Measurements from ENCODE around the gene USP17L17. TPM values are rescaled to one million over a fixed set of nuclear protein-coding genes. Genes with fewer than 3 reads are reported as not detected.
"Not testable (repeated sequence)": the region's sequence is repeated elsewhere in the genome, so short reads cannot be mapped to it uniquely, and the experiment has no call there.

The USP17L17 gene, protein sequence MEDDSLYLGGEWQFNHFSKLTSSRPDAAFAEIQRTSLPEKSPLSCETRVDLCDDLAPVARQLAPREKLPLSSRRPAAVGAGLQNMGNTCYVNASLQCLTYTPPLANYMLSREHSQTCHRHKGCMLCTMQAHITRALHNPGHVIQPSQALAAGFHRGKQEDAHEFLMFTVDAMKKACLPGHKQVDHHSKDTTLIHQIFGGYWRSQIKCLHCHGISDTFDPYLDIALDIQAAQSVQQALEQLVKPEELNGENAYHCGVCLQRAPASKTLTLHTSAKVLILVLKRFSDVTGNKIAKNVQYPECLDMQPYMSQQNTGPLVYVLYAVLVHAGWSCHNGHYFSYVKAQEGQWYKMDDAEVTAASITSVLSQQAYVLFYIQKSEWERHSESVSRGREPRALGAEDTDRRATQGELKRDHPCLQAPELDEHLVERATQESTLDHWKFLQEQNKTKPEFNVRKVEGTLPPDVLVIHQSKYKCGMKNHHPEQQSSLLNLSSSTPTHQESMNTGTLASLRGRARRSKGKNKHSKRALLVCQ
- total RNA-seq (not detected), polyA plus RNA-seq (not detected), total RNA-seq (0 reads per million in 6 experiments)

DNA sequence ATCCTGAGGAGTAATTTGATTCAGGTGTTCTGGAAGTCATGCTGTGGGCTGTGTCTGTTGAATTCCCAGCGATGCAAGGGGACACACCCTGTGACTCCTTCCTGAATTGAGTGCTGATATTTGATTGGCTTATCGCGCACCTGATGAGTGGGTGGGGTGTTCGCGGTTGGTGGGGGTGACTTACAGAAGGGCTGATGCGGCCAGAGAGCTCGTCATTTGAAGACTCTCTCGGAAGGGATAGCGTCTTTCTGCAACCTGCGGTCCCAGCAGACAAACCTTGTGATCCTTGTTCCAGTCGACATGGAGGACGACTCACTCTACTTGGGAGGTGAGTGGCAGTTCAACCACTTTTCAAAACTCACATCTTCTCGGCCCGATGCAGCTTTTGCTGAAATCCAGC is at the start of gene USP17L17:
Gene USP17L17 (plus strand): TSS at position 301 of the 400 bp plus-strand sequence. CDS start 0 bp downstream, at position 301.
- not testable (repeated sequence) for ATAC-seq, H3K4me1 Mint-ChIP-seq, H3K4me3 Mint-ChIP-seq

DNA sequence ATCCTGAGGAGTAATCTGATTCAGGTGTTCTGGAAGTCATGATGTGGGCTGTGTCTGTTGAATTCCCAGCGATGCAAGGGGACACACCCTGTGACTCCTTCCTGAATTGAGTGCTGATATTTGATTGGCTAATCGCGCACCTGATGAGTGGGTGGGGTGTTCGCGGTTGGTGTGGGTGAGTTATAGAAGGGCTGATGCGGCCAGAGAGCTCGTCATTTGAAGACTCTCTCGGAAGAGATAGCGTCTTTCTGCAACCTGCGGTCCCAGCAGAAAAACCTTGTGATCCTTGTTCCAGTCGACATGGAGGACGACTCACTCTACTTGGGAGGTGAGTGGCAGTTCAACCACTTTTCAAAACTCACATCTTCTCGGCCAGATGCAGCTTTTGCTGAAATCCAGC is 33.3 kb upstream of the USP17L17 start, which contains the start of gene USP17L10:
Gene USP17L10 (plus strand): TSS at position 301 of the 400 bp plus-strand sequence. CDS start 0 bp downstream, at position 301.
- H3K27ac Mint-ChIP-seq, H3K27me3 Mint-ChIP-seq, POLR2A ChIA-PET, H3K4me1 Mint-ChIP-seq, H3K4me3 Mint-ChIP-seq, H3K36me3 Mint-ChIP-seq, H3K9me3 Mint-ChIP-seq, ATAC-seq, DNase-seq: not testable (repeated sequence)

More for the DNA sequence above, at the start of gene USP17L17:
- H3K9me3 Mint-ChIP-seq, DNase-seq, H3K27ac Mint-ChIP-seq, POLR2A ChIA-PET, H3K27me3 Mint-ChIP-seq, H3K36me3 Mint-ChIP-seq: not testable (repeated sequence)

DNA sequence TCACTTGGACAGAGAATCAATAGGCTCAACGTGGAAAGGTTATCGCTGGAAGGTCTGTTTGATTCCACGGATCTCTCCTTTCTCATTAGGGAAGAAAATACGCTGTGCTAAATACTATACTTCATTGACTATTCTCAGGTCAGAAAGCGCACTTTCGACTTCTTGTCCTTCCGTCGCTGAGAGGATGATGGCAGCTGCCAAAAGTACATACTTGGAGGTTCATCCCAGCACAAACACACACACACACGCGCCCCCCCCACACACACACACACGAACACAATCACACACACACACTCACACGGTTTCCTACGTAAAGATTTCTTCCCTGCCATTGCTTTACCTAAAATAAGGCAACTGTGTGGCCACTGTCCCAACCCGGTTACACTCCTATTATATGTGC is 29.0 kb upstream of the USP17L17 start:
- H3K4me3 Mint-ChIP-seq, DNase-seq, H3K27ac Mint-ChIP-seq, H3K36me3 Mint-ChIP-seq, H3K9me3 Mint-ChIP-seq, ATAC-seq, H3K4me1 Mint-ChIP-seq, POLR2A ChIA-PET, H3K27me3 Mint-ChIP-seq: not testable (repeated sequence)

DNA sequence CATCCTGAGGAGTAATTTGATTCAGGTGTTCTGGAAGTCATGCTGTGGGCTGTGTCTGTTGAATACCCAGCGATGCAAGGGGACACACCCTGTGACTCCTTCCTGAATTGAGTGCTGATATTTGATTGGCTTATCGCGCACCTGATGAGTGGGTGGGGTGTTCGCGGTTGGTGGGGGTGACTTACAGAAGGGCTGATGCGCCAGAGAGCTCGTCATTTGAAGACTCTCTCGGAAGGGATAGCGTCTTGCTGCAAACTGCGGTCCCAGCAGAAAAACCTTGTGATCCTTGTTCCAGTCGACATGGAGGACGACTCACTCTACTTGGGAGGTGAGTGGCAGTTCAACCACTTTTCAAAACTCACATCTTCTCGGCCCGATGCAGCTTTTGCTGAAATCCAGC is 28.6 kb upstream of the USP17L17 start, which contains the start of gene USP17L11:
Gene USP17L11 (plus strand): TSS at position 301 of the 400 bp plus-strand sequence. CDS start 0 bp downstream, at position 301.
- H3K4me3 Mint-ChIP-seq, DNase-seq: not testable (repeated sequence)

DNA sequence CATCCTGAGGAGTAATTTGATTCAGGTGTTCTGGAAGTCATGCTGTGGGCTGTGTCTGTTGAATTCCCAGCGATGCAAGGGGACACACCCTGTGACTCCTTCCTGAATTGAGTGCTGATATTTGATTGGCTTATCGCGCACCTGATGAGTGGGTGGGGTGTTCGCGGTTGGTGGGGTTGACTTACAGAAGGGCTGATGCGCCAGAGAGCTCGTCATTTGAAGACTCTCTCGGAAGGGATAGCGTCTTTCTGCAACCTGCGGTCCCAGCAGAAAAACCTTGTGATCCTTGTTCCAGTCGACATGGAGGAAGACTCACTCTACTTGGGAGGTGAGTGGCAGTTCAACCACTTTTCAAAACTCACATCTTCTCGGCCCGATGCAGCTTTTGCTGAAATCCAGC is 23.8 kb upstream of the USP17L17 start, which contains the start of gene USP17L12:
Gene USP17L12 (plus strand): TSS at position 301 of the 400 bp plus-strand sequence. CDS start 0 bp downstream, at position 301.
- H3K36me3 Mint-ChIP-seq, ATAC-seq, DNase-seq, H3K27ac Mint-ChIP-seq, H3K27me3 Mint-ChIP-seq, POLR2A ChIA-PET, H3K9me3 Mint-ChIP-seq, H3K4me3 Mint-ChIP-seq, H3K4me1 Mint-ChIP-seq: not testable (repeated sequence)

More for the DNA sequence above, 28.6 kb upstream of the USP17L17 start, which contains the start of gene USP17L11:
- H3K27me3 Mint-ChIP-seq, ATAC-seq, POLR2A ChIA-PET, H3K4me1 Mint-ChIP-seq, H3K36me3 Mint-ChIP-seq, H3K9me3 Mint-ChIP-seq, H3K27ac Mint-ChIP-seq: not testable (repeated sequence)

DNA sequence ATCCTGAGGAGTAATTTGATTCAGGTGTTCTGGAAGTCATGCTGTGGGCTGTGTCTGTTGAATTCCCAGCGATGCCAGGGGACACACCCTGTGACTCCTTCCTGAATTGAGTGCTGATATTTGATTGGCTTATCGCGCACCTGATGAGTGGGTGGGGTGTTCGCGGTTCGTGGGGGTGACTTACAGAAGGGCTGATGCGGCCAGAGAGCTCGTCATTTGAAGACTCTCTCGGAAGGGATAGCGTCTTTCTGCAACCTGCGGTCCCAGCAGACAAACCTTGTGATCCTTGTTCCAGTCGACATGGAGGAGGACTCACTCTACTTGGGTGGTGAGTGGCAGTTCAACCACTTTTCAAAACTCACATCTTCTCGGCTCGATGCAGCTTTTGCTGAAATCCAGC is 19.1 kb upstream of the USP17L17 start, which contains the start of gene USP17L13:
Gene USP17L13 (plus strand): TSS at position 301 of the 400 bp plus-strand sequence. CDS start 0 bp downstream, at position 301.
- H3K36me3 Mint-ChIP-seq, ATAC-seq, H3K27ac Mint-ChIP-seq, POLR2A ChIA-PET, DNase-seq, H3K4me1 Mint-ChIP-seq, H3K4me3 Mint-ChIP-seq, H3K9me3 Mint-ChIP-seq, H3K27me3 Mint-ChIP-seq: not testable (repeated sequence)

DNA sequence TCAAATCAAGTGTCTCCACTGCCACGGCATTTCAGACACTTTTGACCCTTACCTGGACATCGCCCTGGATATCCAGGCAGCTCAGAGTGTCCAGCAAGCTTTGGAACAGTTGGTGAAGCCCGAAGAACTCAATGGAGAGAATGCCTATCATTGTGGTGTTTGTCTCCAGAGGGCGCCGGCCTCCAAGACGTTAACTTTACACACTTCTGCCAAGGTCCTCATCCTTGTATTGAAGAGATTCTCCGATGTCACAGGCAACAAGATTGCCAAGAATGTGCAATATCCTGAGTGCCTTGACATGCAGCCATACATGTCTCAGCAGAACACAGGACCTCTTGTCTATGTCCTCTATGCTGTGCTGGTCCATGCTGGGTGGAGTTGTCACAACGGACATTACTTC is 13.4 kb upstream of the USP17L17 start:
- H3K36me3 Mint-ChIP-seq, H3K27me3 Mint-ChIP-seq, H3K4me3 Mint-ChIP-seq, ATAC-seq, H3K9me3 Mint-ChIP-seq, H3K4me1 Mint-ChIP-seq, POLR2A ChIA-PET, H3K27ac Mint-ChIP-seq: not testable (repeated sequence)
- peak in 1 of 10 donors; percentile 48 for DNase-seq

DNA sequence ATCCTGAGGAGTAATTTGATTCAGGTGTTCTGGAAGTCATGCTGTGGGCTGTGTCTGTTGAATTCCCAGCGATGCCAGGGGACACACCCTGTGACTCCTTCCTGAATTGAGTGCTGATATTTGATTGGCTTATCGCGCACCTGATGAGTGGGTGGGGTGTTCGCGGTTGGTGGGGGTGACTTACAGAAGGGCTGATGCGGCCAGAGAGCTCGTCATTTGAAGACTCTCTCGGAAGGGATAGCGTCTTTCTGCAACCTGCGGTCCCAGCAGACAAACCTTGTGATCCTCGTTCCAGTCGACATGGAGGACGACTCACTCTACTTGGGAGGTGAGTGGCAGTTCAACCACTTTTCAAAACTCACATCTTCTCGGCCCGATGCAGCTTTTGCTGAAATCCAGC is 9.6 kb upstream of the USP17L17 start, which contains the start of gene USP17L15:
Gene USP17L15 (plus strand): TSS at position 301 of the 400 bp plus-strand sequence. CDS start 0 bp downstream, at position 301.
- H3K27me3 Mint-ChIP-seq, H3K36me3 Mint-ChIP-seq, ATAC-seq, H3K27ac Mint-ChIP-seq, DNase-seq, POLR2A ChIA-PET, H3K4me3 Mint-ChIP-seq, H3K4me1 Mint-ChIP-seq, H3K9me3 Mint-ChIP-seq: not testable (repeated sequence)

DNA sequence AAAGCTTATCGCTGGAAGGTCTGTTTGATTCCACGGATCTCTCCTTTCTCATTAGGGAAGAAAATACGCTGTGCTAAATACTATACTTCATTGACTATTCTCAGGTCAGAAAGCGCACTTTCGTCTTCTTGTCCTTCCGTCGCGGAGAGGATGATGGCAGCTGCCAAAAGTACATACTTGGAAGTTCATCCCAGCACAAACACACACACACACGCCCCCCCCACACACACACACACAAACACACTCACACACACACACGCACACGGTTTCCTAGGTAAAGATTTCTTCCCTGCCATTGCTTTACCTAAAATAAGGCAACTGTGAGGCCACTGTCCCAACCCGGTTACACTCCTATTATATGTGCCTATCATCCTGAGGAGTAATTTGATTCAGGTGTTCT is 5.2 kb upstream of the USP17L17 start:
- H3K27me3 Mint-ChIP-seq, POLR2A ChIA-PET, DNase-seq, H3K4me3 Mint-ChIP-seq, H3K9me3 Mint-ChIP-seq, H3K36me3 Mint-ChIP-seq, H3K27ac Mint-ChIP-seq, ATAC-seq, H3K4me1 Mint-ChIP-seq: not testable (repeated sequence)

DNA sequence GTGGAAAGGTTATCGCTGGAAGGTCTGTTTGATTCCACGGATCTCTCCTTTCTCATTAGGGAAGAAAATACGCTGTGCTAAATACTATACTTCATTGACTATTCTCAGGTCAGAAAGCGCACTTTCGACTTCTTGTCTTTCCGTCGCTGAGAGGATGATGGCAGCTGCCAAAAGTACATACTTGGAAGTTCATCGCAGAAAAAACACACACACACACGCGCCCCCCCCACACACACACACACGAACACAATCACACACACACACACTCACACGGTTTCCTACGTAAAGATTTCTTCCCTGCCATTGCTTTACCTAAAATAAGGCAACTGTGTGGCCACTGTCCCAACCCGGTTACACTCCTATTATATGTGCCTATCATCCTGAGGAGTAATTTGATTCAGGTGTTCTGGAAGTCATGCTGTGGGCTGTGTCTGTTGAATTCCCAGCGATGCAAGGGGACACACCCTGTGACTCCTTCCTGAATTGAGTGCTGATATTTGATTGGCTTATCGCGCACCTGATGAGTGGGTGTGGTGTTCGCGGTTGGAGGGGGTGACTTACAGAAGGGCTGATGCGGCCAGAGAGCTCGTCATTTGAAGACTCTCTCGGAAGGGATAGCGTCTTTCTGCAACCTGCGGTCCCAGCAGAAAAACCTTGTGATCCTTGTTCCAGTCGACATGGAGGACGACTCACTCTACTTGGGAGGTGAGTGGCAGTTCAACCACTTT is 4.4 kb downstream of the USP17L17 start, which contains the start of gene USP17L18:
Gene USP17L18 (plus strand): TSS at position 678 of the 728 bp plus-strand sequence. CDS start 0 bp downstream, at position 678.
- ATAC-seq, POLR2A ChIA-PET, H3K4me3 Mint-ChIP-seq, H3K36me3 Mint-ChIP-seq, H3K9me3 Mint-ChIP-seq, H3K27me3 Mint-ChIP-seq, H3K4me1 Mint-ChIP-seq, H3K27ac Mint-ChIP-seq: not testable (repeated sequence)
- peak in 1 of 10 donors; percentile 62 for DNase-seq

DNA sequence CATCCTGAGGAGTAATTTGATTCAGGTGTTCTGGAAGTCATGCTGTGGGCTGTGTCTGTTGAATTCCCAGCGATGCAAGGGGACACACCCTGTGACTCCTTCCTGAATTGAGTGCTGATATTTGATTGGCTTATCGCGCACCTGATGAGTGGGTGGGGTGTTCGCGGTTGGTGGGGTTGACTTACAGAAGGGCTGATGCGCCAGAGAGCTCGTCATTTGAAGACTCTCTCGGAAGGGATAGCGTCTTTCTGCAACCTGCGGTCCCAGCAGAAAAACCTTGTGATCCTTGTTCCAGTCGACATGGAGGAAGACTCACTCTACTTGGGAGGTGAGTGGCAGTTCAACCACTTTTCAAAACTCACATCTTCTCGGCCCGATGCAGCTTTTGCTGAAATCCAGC is 9.4 kb downstream of the USP17L17 start, which contains the start of gene USP17L19:
Gene USP17L19 (plus strand): TSS at position 301 of the 400 bp plus-strand sequence. CDS start 0 bp downstream, at position 301.
- H3K9me3 Mint-ChIP-seq, H3K27ac Mint-ChIP-seq, ATAC-seq, DNase-seq, H3K27me3 Mint-ChIP-seq, H3K4me1 Mint-ChIP-seq, H3K4me3 Mint-ChIP-seq, H3K36me3 Mint-ChIP-seq, POLR2A ChIA-PET: not testable (repeated sequence)

DNA sequence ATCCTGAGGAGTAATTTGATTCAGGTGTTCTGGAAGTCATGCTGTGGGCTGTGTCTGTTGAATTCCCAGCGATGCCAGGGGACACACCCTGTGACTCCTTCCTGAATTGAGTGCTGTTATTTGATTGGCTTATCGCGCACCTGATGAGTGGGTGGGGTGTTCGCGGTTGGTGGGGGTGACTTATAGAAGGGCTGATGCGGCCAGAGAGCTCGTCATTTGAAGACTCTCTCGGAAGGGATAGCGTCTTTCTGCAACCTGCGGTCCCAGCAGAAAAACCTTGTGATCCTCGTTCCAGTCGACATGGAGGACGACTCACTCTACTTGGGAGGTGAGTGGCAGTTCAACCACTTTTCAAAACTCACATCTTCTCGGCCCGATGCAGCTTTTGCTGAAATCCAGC is 14.1 kb downstream of the USP17L17 start, which contains the start of gene USP17L20:
Gene USP17L20 (plus strand): TSS at position 301 of the 400 bp plus-strand sequence. CDS start 0 bp downstream, at position 301.
- H3K9me3 Mint-ChIP-seq, H3K4me1 Mint-ChIP-seq, H3K36me3 Mint-ChIP-seq, H3K27ac Mint-ChIP-seq, H3K4me3 Mint-ChIP-seq, DNase-seq, H3K27me3 Mint-ChIP-seq, ATAC-seq, POLR2A ChIA-PET: not testable (repeated sequence)
